HG03439 (cell line): ENCODE results near the gene TIMP3.

ENCODE experiments used
- ATAC-seq: cut with Tn5 transposase; IDR thresholded peaks from one replicate; pipeline ENCODE4 v1.9.1; 2021; ENCODE audit warnings: mild to moderate bottlenecking, moderate library complexity; ENCODE audit not compliant: unreplicated experiment

TIMP3 gene

DNA sequence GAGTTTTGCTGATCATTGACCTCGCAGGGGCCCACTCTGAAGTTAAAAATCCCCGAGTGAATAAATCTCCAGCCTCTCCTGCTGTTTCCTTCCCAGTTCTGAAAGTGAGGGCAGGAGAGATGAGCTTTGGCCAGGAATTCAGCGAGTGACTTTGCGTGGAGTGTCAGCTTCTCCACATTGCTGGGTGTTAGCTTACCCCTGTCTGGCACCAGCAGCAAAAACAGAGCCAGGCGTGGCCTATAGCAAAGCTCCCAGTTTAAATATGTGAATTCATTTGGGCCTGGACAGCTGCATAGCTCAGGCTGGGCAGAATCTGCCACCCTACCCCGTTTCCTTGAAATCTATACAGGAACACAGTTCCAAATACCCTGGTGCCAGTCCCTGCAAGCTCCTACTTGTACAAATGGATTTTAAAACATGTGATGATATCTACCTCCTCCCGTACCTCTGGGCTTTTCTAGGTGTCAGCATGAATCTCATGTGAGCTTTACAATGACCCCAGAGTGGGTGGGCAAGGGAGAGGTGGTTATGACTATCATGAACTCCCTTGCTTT lies 25.6 kb downstream of the TIMP3 start:
- ATAC-seq = no peak

GRCh38 chr22:32828150-32828549 lies 26.6 kb downstream of the TIMP3 start:
- no peak for ATAC-seq

DNA sequence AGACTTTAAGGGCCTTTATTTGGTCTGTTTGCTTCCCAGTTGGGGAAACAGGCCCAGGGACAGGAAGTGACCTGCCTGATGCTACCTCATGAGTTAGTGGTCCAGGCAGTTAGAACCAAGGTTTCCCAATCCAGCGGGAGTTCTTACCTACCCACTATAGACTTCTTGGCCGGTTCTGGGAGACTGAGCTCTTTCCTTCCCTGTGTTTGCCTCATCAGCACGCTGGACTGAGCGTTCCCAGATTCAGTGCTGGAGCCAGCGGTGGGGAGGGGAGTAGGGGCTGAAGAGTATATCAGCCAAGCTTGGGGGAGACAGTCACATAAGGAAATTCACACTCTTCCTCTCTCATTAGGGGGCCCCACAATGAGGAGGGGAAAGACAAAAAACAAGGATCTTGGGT lies 27.1 kb downstream of the TIMP3 start:
- ATAC-seq = no peak

DNA sequence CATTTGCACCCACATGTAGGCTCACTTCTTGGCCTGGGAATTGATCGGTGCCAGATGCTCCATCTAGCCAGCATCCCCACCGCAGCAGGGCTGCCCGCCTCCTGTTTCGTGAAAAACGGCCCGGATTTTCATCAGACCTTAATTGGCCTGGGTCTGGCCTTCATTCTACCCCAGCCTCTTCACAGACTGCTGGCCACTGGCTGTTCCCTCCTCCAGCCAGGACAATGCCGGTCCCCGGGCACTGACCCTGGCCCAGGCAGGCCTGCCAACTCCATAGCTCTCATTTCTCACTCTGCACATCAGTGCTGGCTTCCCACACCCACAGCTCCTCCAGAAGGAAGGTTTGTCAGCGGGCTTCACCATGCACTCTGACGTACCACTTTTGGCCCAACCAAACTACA lies 27.9 kb downstream of the TIMP3 start:
- ATAC-seq = no peak

DNA sequence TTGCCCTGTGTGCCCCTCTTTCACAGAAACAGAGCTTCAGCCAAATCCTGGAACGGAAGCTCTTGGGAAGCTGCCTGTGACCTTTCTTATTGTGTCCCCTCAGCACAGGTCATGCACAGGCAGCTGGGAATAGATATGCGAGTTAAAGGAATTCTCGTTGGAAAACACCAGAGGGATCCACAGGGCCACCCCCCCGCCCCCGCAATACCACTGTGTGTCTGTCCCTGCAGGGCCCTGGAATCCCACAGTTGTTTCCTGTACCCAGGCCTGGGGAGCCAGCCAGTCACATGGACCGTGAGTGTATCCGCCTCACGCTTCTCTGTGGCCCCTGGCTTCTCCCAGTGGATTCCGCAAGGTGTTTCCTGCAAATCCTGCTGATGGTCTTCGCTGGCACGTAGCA lies 29.0 kb downstream of the TIMP3 start:
- no peak for ATAC-seq

DNA sequence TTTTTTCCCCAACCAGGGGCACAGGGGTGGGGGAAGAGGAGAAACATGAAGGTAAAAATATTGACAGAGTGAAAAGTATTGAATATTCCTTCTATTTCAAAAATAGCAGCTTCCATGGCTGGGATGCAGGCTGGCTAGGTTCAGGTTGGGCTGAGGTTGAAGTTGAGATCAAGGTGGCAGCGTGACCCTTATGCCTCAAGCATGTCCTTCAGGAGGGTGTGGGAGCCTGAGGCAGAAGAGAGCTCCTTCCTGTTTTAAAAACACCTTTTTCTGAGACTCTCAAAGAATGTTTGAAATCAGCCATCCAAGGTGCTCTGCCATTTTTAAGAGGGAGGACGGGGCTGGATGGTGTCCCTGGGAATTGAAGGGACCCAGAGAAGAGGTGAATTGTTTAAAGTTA lies 29.5 kb downstream of the TIMP3 start:
- ATAC-seq = no peak

DNA sequence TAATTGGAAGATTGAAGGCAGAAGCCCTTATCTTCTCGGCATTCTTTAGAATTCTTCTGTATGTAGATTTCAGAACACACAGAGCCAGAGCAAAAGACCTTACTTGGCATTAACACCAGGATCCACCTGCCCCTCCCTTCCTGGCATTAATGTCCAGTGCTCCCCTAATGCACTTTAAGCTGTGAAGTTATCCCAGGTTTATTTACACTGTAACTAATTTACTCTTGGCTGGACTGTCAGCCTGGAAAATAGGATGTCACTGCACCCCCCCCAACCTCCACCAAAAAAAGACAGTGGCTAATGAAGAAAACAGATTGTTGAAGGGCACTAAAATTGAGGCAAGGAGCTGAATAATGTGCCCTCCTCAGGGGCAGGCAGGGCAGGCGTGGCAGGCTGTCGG lies 30.1 kb downstream of the TIMP3 start:
- no peak for ATAC-seq

DNA sequence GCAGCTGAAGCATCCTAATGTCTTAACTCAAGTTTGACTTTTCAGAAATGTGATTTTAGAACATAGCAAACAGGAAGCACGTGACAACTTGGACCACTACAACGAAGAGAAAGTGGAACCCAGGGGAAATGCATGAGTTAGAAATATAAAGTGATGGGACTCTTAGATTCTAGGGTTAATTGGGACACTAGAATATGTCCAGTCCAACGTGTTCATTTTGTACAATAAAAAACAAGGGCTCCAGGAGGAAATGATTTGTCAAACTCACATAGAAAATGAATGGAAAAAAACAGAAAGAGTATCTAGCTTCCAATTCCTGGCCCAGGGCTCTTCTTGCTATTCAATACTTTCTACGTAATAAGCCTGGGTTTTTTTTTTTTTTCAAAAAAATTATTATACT lies 30.7 kb downstream of the TIMP3 start:
- ATAC-seq = no peak

- ATAC-seq = no peak
Measured at GRCh38 chr22:32836280-32837123, 35.0 kb downstream of the TIMP3 start.

DNA sequence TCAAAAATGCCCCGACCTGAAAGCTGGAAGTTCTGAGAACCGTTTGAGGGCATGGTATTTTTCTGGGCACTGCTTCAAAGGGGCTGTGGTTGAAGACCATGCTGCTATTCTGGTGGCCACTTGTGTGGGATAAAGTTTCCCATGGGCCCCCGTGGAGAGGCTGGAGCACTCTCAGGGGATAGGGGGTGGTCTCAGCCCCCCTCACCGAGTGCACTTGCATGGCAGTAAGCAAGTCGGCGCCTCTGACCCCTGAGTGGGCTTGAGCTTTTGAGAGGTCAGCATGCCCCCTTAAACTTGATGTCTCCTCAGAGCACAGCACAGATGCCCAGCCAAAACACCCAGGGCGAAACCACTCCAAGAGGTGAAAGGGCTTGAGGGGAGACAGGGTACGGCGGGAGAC lies 35.6 kb downstream of the TIMP3 start:
- no peak for ATAC-seq

- ATAC-seq = no peak
Measured at GRCh38 chr22:32837803-32838202, 36.3 kb downstream of the TIMP3 start.

GRCh38 chr22:32839831-32840584 lies 38.5 kb downstream of the TIMP3 start:
- no peak for ATAC-seq

DNA sequence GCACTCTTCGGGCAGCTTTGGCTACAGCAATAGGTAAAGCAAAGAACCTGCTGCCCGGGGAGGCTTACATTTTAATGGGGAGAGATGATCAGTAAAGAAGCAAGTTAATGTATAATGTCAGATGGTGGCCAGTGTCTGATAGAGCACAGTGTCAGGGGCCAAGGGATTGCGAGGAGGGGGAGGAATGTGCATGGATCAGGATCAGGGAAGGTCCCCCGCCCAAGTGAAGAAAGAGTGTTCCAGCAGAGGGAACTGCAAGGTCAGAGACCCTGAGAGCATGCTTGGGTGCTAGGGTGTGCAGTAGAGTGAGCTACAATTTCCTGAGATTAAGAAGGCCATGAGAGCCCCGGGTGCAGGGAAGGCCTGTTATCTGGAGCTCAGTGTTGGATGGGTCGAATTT lies 39.7 kb downstream of the TIMP3 start:
- ATAC-seq = no peak

- ATAC-seq = no peak
Measured at GRCh38 chr22:32842486-32842885, 41.0 kb downstream of the TIMP3 start.

DNA sequence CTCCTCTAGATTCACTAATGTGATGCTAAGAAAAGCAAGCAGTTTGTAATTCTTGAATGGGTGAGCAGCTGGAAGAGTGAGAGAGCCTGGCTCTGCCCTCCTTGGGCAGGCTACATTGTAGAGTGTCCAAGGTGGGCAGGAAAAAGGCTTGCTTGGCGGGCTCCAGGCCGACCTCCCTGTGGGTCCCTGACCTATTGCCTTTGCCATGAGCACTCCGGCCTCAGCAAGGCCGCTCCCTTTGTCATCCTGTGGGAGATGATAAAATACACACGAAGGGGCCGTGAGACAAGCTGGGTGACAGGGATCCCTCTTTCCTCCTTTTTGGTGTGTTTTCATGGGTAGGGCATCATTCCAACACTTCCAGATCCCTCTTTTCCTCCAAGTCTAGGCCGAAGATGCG lies 41.8 kb downstream of the TIMP3 start:
- no peak for ATAC-seq

DNA sequence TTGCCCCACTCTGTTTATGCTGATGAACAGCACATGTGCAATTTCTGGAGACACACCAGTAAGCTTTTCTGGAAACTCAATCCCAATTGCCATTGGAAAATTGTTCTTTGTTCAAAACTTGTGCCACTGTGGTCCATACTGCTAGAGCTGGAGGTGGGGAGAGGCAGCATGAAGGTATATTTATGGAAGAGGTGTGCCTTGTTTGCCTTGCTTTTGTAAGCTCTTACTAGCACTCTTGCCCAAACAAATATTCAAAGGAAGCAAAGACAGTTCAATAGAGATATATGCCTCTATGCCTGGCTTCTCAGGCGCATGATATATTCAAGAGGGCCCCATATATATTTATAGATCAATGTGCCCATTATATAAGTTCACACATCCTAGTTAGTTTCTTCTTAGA lies 42.7 kb downstream of the TIMP3 start:
- ATAC-seq = no peak

DNA sequence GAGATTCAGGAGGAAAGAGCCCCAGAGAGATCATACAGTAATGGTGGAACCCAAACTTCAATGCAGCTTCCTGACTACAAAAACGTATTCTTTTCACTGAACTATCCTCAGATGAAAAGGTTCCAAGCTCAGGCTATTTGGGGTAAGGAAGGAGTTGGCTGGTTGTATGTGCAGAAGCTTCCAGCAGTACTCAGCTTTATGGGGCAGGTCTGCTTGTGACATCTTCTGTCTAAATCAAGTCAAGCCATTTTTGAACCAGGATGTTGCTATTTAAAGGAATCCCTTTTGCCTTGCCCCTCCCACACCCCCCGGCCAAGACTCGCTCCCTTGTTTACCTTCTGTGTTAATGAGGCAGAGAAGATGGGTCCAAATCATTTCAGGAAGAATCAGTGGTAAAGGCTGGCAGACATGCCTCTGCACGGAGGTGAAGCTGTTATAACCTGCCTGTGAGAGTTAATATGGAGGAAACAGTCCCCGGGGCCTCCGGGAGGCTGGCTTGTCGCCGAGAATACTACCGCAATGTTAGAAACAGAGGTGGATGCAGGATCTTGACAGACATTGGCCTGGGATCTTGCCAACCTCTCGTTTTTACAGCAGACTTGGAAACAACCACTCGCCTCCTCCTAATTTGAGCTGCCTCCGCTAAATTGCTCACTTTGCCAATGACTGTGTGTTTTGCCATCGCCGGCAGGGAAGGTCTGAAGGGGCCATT lies 45.4 kb downstream of the TIMP3 start:
- no peak for ATAC-seq

DNA sequence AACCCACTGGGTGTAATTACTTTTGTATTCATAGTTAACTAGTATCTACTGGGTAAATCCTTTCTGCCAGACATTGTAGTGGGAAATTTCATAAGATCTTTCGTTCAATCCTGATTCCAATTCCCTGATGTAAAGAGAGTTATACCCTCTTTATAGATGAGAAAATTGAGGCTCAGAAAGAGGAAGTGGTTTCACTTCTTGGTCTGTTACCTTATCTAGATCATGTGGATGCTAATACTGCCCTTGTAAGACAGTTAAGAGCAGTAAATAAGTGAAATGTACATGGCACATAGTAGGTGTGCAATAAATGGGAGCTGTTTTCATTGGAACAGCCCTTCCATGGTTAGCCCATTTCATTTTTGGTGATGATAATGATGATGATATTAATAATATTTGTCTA lies 46.7 kb downstream of the TIMP3 start:
- no peak for ATAC-seq

DNA sequence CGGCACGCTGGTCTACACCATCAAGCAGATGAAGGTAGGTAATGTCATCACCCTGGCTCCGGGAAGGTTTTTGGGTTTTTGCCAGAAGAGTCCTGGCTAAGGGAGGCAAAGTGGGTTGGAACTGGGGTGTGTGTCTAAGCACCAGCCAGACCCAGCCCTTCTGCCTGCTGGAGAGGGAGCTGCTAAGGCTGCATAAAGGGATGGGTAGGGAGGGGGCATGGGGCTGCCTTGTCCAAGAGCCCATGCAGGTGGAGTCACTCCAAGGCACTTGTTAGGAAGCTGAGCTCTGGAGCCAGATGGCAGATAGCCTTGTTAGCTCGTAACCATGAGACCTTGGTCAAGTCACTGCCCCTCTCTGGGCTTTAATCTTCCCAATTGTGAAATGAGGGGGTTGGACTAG lies 48.0 kb downstream of the TIMP3 start:
- ATAC-seq = no peak

DNA sequence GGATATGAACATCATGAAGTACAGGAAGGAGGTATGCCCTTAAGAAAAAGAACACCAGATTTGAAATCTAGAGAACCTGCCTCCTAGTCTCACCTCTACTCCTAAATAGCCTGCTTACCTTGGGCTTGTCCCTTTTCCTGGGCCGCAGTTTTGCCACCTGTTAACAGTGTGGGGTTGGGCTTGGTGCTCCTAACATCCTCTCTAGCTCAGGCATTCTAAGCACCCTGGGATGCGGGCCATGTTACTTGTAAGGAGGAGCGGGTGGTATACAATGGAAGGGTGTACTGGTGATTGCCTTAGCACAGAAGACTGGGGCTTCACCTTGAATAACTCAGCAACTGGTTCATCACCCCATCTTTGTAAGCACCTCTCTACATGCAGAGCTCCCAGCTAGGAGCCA lies 48.7 kb downstream of the TIMP3 start:
- ATAC-seq = no peak
